Stimulated activated naive B cell treated with anti-CD40 and anti-IgM and Interleukin-4, amounts not matched to agents 10 μg/mL and 1 μg/mL and 100 μg/mL, for 72 hours (primary cell): ENCODE results near the gene CCDC6.
A peak's percentile ranks its signal among the peaks of the same experiment; 100 is the strongest.

Source experiments
- ATAC-seq, 2 donors: fragments of 150-1000 bp; cut with Tn5 transposase; replicated peaks; 2 replicates each; pipeline ENCODE4 v1.10.0; 2021; ENCODE audit warnings: moderate library complexity in 1 of 2
- DNase-seq: peaks from one replicate; pipeline ENCODE4 v3.0.0; 2021
- H3K27ac Mint-ChIP-seq: one replicate; pipeline ENCODE4 v1.8.0; 2022; ENCODE audit warnings: mild to moderate bottlenecking, mixed read lengths
- H3K27me3 Mint-ChIP-seq, 2 donors: one replicate each; pipeline ENCODE4 v1.8.0; 2022; ENCODE audit warnings: mixed read lengths in 2 of 2
- H3K36me3 Mint-ChIP-seq, 2 donors: one replicate each; pipeline ENCODE4 v1.8.0; 2022; ENCODE audit warnings: mixed read lengths in 2 of 2, mild to moderate bottlenecking in 1 of 2
- H3K4me1 Mint-ChIP-seq, 2 donors: one replicate each; pipeline ENCODE4 v1.8.0; 2022; ENCODE audit warnings: mixed read lengths in 2 of 2, mild to moderate bottlenecking in 1 of 2
- H3K4me3 Mint-ChIP-seq, 2 donors: one replicate each; pipeline ENCODE4 v1.8.0; 2022; ENCODE audit warnings: mild to moderate bottlenecking in 2 of 2, mixed read lengths in 2 of 2, moderate library complexity in 1 of 2
- H3K9me3 Mint-ChIP-seq, 2 donors: one replicate each; pipeline ENCODE4 v1.8.0; 2022; ENCODE audit warnings: mixed read lengths in 2 of 2, mild to moderate bottlenecking in 1 of 2

CCDC6 gene

DNA sequence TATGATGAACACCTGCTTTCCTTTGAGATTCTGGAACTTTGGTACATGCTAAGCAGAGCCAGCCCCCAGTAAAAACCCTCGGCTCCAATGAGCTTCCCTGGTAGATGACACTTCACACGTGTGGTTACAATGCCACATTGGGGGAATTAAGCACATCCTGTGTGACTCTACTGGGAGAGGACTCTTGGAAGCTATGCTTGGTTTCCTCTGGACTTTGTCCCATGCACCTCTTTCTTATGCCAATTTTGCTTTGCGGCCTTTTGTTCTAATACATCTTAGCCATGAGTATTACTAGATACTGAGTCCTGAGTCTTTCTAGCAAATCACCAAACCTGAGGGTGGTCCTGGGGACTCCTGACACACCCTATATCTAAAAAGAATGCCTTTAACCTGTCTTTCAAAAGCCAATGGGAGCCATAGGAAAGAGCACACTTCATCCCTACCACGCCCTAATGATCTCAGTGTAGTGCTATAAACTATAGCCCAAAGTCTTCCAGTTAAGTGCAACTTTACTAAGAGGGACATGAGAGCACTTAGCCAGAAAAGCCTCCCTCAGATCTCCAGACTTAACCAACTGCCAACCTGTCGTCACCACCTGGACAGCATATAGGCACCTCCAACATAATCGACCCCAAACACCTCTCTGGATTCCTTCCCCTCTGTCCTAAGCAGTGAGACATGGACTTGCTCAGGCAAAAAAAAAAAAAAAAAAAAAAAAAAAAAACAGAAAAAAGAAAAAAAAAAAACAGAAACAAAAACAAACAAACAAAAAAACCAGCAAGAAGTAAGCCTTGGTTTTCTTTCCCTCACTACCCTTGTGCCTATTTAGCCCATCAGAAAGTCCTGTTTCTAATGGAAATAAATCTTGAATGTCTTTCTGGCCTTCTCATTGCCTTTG, 37.4 kb downstream of the CCDC6 start:
- Mint-ChIP-seq H3K36me3 (no peaks in the 10 kb centered on the region), H3K27ac (no peak overlapping the region), H3K27me3 (no peaks in the 10 kb centered on the region), H3K4me3 (no peak overlapping the region), H3K9me3 (no peaks in the 10 kb centered on the region), H3K4me1 (peaks cover 58 to 82% of the 10 kb centered on the region in 2 donors)
- ATAC-seq (no peak), DNase-seq (no peak)

GRCh38 chr10:59867590-59867989, 38.8 kb downstream of the CCDC6 start:
- no peak for DNase-seq
- H3K27ac Mint-ChIP-seq: no peak overlapping the region
- H3K36me3 Mint-ChIP-seq: no peaks in the 10 kb centered on the region
- ATAC-seq: no peak
- H3K9me3 Mint-ChIP-seq: no peaks in the 10 kb centered on the region
- no peak overlapping the region for H3K4me3 Mint-ChIP-seq
- no peaks in the 10 kb centered on the region for H3K27me3 Mint-ChIP-seq
- peaks cover 50 to 69% of the 10 kb centered on the region in 2 donors for H3K4me1 Mint-ChIP-seq

GRCh38 chr10:59865101-59865500, 41.3 kb downstream of the CCDC6 start:
- peak; percentile 69 to 74 for ATAC-seq
- Mint-ChIP-seq H3K27me3 (no peaks in the 10 kb centered on the region), H3K9me3 (no peaks in the 10 kb centered on the region), H3K36me3 (peaks cover 2 to 16% of the 10 kb centered on the region in 2 donors), H3K27ac (peak overlapping the region; percentile 17), H3K4me3 (peak overlapping the region in 1 of 2 donors; percentile 51), H3K4me1 (peaks cover 46 to 63% of the 10 kb centered on the region in 2 donors)
- DNase-seq: peak; percentile 5

GRCh38 chr10:59864141-59864962, 42.0 kb downstream of the CCDC6 start:
- peaks cover 0 to 4% of the 10 kb centered on the region in 2 donors for H3K9me3 Mint-ChIP-seq
- H3K4me3 Mint-ChIP-seq: no peak overlapping the region
- peak overlapping the region; percentile 48 for H3K27ac Mint-ChIP-seq

GRCh38 chr10:59859570-59859969, 46.8 kb downstream of the CCDC6 start:
- DNase-seq: no peak
- ATAC-seq: no peak
- no peaks in the 10 kb centered on the region for H3K27me3 Mint-ChIP-seq
- H3K4me1 Mint-ChIP-seq: peaks cover 23 to 65% of the 10 kb centered on the region in 2 donors
- peaks cover 2 to 5% of the 10 kb centered on the region in 2 donors for H3K9me3 Mint-ChIP-seq
- H3K4me3 Mint-ChIP-seq: no peak overlapping the region
- H3K36me3 Mint-ChIP-seq: peaks cover 12 to 32% of the 10 kb centered on the region in 2 donors
- H3K27ac Mint-ChIP-seq: no peak overlapping the region

More at GRCh38 chr10:59864141-59864962, 42.0 kb downstream of the CCDC6 start:
- ATAC-seq (peak in 1 of 2 donors; percentile 27), DNase-seq (no peak)
- Mint-ChIP-seq H3K4me1 (peaks cover 41 to 63% of the 10 kb centered on the region in 2 donors), H3K36me3 (peaks cover 7 to 22% of the 10 kb centered on the region in 2 donors), H3K27me3 (no peaks in the 10 kb centered on the region)

DNA sequence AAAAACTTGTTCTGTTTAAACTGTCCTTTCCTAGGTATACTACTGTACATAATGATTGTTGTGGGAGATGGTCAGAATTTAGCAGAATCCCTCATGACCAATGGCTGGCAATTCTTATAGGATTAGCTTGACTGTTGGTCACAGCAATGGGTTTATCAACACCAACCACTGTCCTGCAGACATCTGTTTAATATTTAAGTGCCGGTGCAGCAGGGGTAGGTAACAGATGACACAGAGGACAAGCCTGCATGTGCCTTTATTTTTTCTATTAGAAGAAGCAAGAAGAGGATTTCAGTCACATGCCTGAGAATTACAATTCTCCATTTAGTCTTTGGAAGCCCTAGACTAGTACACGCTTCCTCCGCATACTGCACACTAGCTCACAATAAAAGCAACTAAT, 48.4 kb downstream of the CCDC6 start:
- ATAC-seq: no peak

GRCh38 chr10:59857049-59857448, 49.3 kb downstream of the CCDC6 start:
- H3K27ac Mint-ChIP-seq: no peak overlapping the region
- ATAC-seq (no peak), DNase-seq (no peak)
- no peak overlapping the region for H3K4me3 Mint-ChIP-seq
- H3K4me1 Mint-ChIP-seq: peaks cover 40 to 83% of the 10 kb centered on the region in 2 donors
- no peaks in the 10 kb centered on the region for H3K27me3 Mint-ChIP-seq
- peaks cover 8 to 9% of the 10 kb centered on the region in 2 donors for H3K9me3 Mint-ChIP-seq
- peaks cover 28 to 57% of the 10 kb centered on the region in 2 donors for H3K36me3 Mint-ChIP-seq

More for the DNA sequence above, 48.4 kb downstream of the CCDC6 start:
- Mint-ChIP-seq H3K4me1 (peaks cover 31 to 75% of the 10 kb centered on the region in 2 donors), H3K27ac (no peak overlapping the region), H3K27me3 (no peaks in the 10 kb centered on the region), H3K9me3 (peaks cover 8 to 9% of the 10 kb centered on the region in 2 donors), H3K36me3 (peaks cover 22 to 49% of the 10 kb centered on the region in 2 donors), H3K4me3 (no peak overlapping the region)
- no peak for DNase-seq

GRCh38 chr10:59856104-59856503, 50.3 kb downstream of the CCDC6 start:
- Mint-ChIP-seq H3K27me3 (no peaks in the 10 kb centered on the region), H3K36me3 (peaks cover 27 to 53% of the 10 kb centered on the region in 2 donors), H3K9me3 (peaks cover 8 to 9% of the 10 kb centered on the region in 2 donors), H3K27ac (no peak overlapping the region), H3K4me1 (peaks cover 44 to 82% of the 10 kb centered on the region in 2 donors), H3K4me3 (no peak overlapping the region)
- ATAC-seq (no peak), DNase-seq (no peak)

- no peaks in the 10 kb centered on the region for H3K27me3 Mint-ChIP-seq
- no peak for ATAC-seq
- no peak overlapping the region for H3K27ac Mint-ChIP-seq
- DNase-seq: no peak
- H3K9me3 Mint-ChIP-seq: peaks cover 7 to 9% of the 10 kb centered on the region in 2 donors
- H3K4me1 Mint-ChIP-seq: peaks cover 42 to 75% of the 10 kb centered on the region in 2 donors
- peaks cover 25 to 50% of the 10 kb centered on the region in 2 donors for H3K36me3 Mint-ChIP-seq
- H3K4me3 Mint-ChIP-seq: no peak overlapping the region
Measured at GRCh38 chr10:59854571-59854970, 51.8 kb downstream of the CCDC6 start.

- H3K36me3 Mint-ChIP-seq: peaks cover 25 to 50% of the 10 kb centered on the region in 2 donors
- DNase-seq: no peak
- H3K4me3 Mint-ChIP-seq: peak overlapping the region; percentile 46 to 58
- H3K27ac Mint-ChIP-seq: peak overlapping the region; percentile 52
- H3K27me3 Mint-ChIP-seq: no peaks in the 10 kb centered on the region
- H3K9me3 Mint-ChIP-seq: peaks cover 4 to 9% of the 10 kb centered on the region in 2 donors
- H3K4me1 Mint-ChIP-seq: peaks cover 34 to 62% of the 10 kb centered on the region in 2 donors
- ATAC-seq: peak; percentile 39 to 41
Measured at GRCh38 chr10:59852670-59853069, 53.7 kb downstream of the CCDC6 start.

DNA sequence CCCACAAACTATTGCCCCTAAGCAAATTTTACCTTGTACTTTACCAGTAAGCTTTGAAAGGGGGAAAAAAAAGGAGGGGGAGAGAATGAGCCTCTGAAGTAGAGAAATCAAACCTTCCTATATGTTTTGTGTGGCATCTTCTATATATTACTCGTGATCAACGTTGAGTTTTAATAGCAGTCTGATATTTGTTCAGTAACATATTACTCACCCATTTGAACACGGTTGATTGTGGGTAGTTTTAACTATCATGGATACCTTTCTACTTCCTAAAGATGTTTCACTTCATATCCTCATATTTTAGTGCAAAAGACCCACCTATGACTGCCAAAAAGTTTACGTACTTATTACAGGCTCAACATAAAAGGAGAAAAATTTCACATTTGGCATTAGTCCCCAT, 54.5 kb downstream of the CCDC6 start:
- Mint-ChIP-seq H3K4me1 (peaks cover 34 to 57% of the 10 kb centered on the region in 2 donors), H3K27ac (no peak overlapping the region), H3K9me3 (peaks cover 4 to 9% of the 10 kb centered on the region in 2 donors), H3K4me3 (no peak overlapping the region), H3K36me3 (peaks cover 26 to 55% of the 10 kb centered on the region in 2 donors), H3K27me3 (no peaks in the 10 kb centered on the region)
- ATAC-seq (no peak), DNase-seq (no peak)

GRCh38 chr10:59847888-59848287, 58.5 kb downstream of the CCDC6 start:
- no peak overlapping the region for H3K27ac Mint-ChIP-seq
- ATAC-seq (no peak), DNase-seq (no peak)
- peaks cover 19 to 36% of the 10 kb centered on the region in 2 donors for H3K4me1 Mint-ChIP-seq
- peaks cover 26 to 48% of the 10 kb centered on the region in 2 donors for H3K36me3 Mint-ChIP-seq
- H3K9me3 Mint-ChIP-seq: no peaks in the 10 kb centered on the region
- H3K4me3 Mint-ChIP-seq: no peak overlapping the region
- no peaks in the 10 kb centered on the region for H3K27me3 Mint-ChIP-seq

- peaks cover 14 to 33% of the 10 kb centered on the region in 2 donors for H3K4me1 Mint-ChIP-seq
- H3K4me3 Mint-ChIP-seq: no peak overlapping the region
- H3K9me3 Mint-ChIP-seq: no peaks in the 10 kb centered on the region
- H3K27me3 Mint-ChIP-seq: no peaks in the 10 kb centered on the region
- H3K27ac Mint-ChIP-seq: no peak overlapping the region
- ATAC-seq (no peak), DNase-seq (no peak)
- peaks cover 24 to 46% of the 10 kb centered on the region in 2 donors for H3K36me3 Mint-ChIP-seq
Measured at GRCh38 chr10:59847326-59847725, 59.0 kb downstream of the CCDC6 start.

GRCh38 chr10:59844436-59844835, 61.9 kb downstream of the CCDC6 start:
- no peak for DNase-seq
- Mint-ChIP-seq H3K9me3 (no peaks in the 10 kb centered on the region), H3K4me3 (no peak overlapping the region), H3K4me1 (peaks cover 13 to 35% of the 10 kb centered on the region in 2 donors), H3K36me3 (peaks cover 33 to 52% of the 10 kb centered on the region in 2 donors), H3K27ac (no peak overlapping the region), H3K27me3 (no peaks in the 10 kb centered on the region)
- ATAC-seq: no peak
